PFSK-1 (cell line): ENCODE results near the gene DLST.

Source experiments
- POLR2AphosphoS5 ChIP-seq: IDR thresholded peaks from 2 replicates; pipeline ENCODE4 v1.6.1; 2012; ENCODE audit warnings: low read depth, mild to moderate bottlenecking, control low read depth, low read length, moderate library complexity
- REST ChIP-seq, 2 experiments: IDR thresholded peaks; 2 replicates each; pipeline versions ENCODE4 v1.6.1 to v1.8.0; 2011 to 2012; ENCODE audit warnings: low read depth in 2 of 2, low read length in 2 of 2, control low read depth in 1 of 2, inconsistent platforms in 1 of 2, mild to moderate bottlenecking in 1 of 2, moderate library complexity in 1 of 2; ENCODE audit not compliant: insufficient read depth in 1 of 2
- SIN3A ChIP-seq: IDR thresholded peaks from 2 replicates; pipeline ENCODE4 v1.6.1; 2012; ENCODE audit warnings: mild to moderate bottlenecking, low read length, moderate library complexity, borderline replicate concordance; ENCODE audit not compliant: insufficient read depth
- TAF1 ChIP-seq: IDR thresholded peaks from 2 replicates; pipeline ENCODE4 v1.6.1; 2012; ENCODE audit warnings: low read length, control low read depth, borderline replicate concordance; ENCODE audit not compliant: insufficient read depth

- no peak for TF ChIP-seq TAF1
- no peak for TF ChIP-seq REST (IDR thresholded peaks at IDR 0.05; ENCODE audit: insufficient read depth in 1 of 2, low read depth in 2 of 2, low read length in 2 of 2)
- TF ChIP-seq SIN3A, result no peak
- TF ChIP-seq POLR2AphosphoS5, result no peak
Measured at GRCh38 chr14:74949191-74949601, 67.5 kb downstream of the DLST start.
